Stomach (tissue), 9 donors: Measurements from ENCODE around the gene THBS4. TPM values are rescaled to one million over a fixed set of nuclear protein-coding genes. Genes with fewer than 3 reads are reported as not detected.

ENCODE experiments used
- DNase-seq, 2 donors: peaks; one replicate each; pipeline versions ENCODE4 v3.0.0 to v3.0.0-alpha.2; 2013 to 2019
- H3K27ac ChIP-seq, 5 donors: fragments of 200-600 bp in 4 of 5; sonication (generic) in 4 of 5; one replicate each; pipeline ENCODE4 v1.5.1; 2013 to 2019; ENCODE audit warnings: mild to moderate bottlenecking in 1 of 5, moderate library complexity in 1 of 5
- H3K27me3 ChIP-seq, 3 donors: fragments of 200-600 bp; sonication (generic); one replicate each; pipeline ENCODE4 v1.5.1; 2017 to 2019; ENCODE audit warnings: mixed run types in 1 of 3
- H3K36me3 ChIP-seq, 4 donors: fragments of 200-600 bp; sonication (generic); 1 replicate in 3 of 4; 2 replicates in 1 of 4; pipeline ENCODE4 v1.5.1; 2016 to 2019
- H3K4me1 ChIP-seq, 4 donors: fragments of 200-600 bp; sonication (generic); one replicate each; pipeline ENCODE4 v1.5.1; 2016 to 2019
- H3K4me3 ChIP-seq, 4 donors: fragments of 200-600 bp; sonication (generic) in 3 of 4; one replicate each; pipeline ENCODE4 v1.5.1; 2016 to 2019; ENCODE audit warnings: mild to moderate bottlenecking in 1 of 4
- H3K9me3 ChIP-seq, 4 donors: fragments of 200-600 bp; sonication (generic); one replicate each; pipeline ENCODE4 v1.5.1; 2016 to 2019
- EP300 ChIP-seq: sonication (generic); formaldehyde crosslinking; IDR thresholded peaks from one replicate; pipeline ENCODE4 v1.6.1; 2017; ENCODE audit warnings: antibody characterized with exemption
- POLR2A ChIP-seq, 4 donors: fragments of 450-650 bp; IDR thresholded peaks; one replicate each; pipeline ENCODE4 v1.6.1; 2016; ENCODE audit warnings: antibody characterized with exemption in 4 of 4, control low read depth in 2 of 4, mild to moderate bottlenecking in 1 of 4, moderate library complexity in 1 of 4
- POLR2AphosphoS5 ChIP-seq, 3 donors: sonication (generic); formaldehyde crosslinking; IDR thresholded peaks; one replicate each; pipeline ENCODE4 v1.6.1; 2016; ENCODE audit warnings: antibody characterized with exemption in 3 of 3
- WGBS, 5 donors: extraction: QIAGEN DNeasy Blood & Tissue Kit in 3 of 5; methylation state at CpG; one replicate each; pipeline versions ENCODE4 v1.1.5 to v1.1.7; 2013 to 2018; 5-methylcytosine and 5-hydroxymethylcytosine counted together
- intact Hi-C: fragments of 100-400 bp; cut with DNase I; formaldehyde crosslinking; loops from one replicate; pipeline ENCODE4 v1.15.1; 2023; ENCODE audit warnings: low total_unique reads
- polyA plus RNA-seq, 3 donors: library from polyadenylated mRNA; stranded (reverse); fragments of 200-250 nt; gene quantifications; one replicate each; pipeline ENCODE4 v1.2.3, GENCODE V29; 2013
- total RNA-seq, 5 donors: library from RNA; depleted of rRNA; stranded (reverse); fragments of >200 nt; gene quantifications; one replicate each; pipeline versions ENCODE4 v1.1.0 to v1.2.3, GENCODE V29; 2014 to 2016
- TF ChIP-seq, protein P1 (sequence below), 7 experiments: fragments of 450-650 bp in 4 of 7; fragments of 200-600 bp in 3 of 7; sonication (generic) in 3 of 7; IDR thresholded peaks; one replicate each; pipeline ENCODE4 v1.5.1; 2016 to 2019; ENCODE audit warnings: antibody characterized with exemption in 7 of 7, control low read depth in 2 of 7, mild to moderate bottlenecking in 1 of 7
- donor health status: healthy with polysubstance abuse.
- donor health status: Bipolar disorder and iron deficiency.
- donor health status: healthy.

Gene THBS4
- total and polyA plus RNA-seq, 8 donors, result 0.19 to 38.2 (median 6.7) TPM; not detected in 1

GRCh38 chr5:80059354-80059980, 24.3 kb downstream of the THBS4 start:
- DNase-seq, result no peak
- no peaks in the 10 kb centered on the region for H3K27me3 ChIP-seq
- no peak overlapping the region for H3K4me3 ChIP-seq
- no peaks in the 10 kb centered on the region for H3K4me1 ChIP-seq
- no peaks in the 10 kb centered on the region for H3K9me3 ChIP-seq
- no peak overlapping the region for H3K27ac ChIP-seq
- intact Hi-C loops, result no loop called here
- WGBS, 5 donors, result 94 to 97% (median 95%) methylated on average over 18 of the region's 18 CpGs
- H3K36me3 ChIP-seq, result no peaks in the 10 kb centered on the region
- TF ChIP-seq POLR2AphosphoS5 (IDR thresholded peaks at IDR 0.05), result no peak
- TF ChIP-seq, protein P1, sequence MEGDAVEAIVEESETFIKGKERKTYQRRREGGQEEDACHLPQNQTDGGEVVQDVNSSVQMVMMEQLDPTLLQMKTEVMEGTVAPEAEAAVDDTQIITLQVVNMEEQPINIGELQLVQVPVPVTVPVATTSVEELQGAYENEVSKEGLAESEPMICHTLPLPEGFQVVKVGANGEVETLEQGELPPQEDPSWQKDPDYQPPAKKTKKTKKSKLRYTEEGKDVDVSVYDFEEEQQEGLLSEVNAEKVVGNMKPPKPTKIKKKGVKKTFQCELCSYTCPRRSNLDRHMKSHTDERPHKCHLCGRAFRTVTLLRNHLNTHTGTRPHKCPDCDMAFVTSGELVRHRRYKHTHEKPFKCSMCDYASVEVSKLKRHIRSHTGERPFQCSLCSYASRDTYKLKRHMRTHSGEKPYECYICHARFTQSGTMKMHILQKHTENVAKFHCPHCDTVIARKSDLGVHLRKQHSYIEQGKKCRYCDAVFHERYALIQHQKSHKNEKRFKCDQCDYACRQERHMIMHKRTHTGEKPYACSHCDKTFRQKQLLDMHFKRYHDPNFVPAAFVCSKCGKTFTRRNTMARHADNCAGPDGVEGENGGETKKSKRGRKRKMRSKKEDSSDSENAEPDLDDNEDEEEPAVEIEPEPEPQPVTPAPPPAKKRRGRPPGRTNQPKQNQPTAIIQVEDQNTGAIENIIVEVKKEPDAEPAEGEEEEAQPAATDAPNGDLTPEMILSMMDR (IDR thresholded peaks at IDR 0.05), result no peak
- TF ChIP-seq POLR2A (IDR thresholded peaks at IDR 0.05), result no peak
- no peak for TF ChIP-seq EP300

GRCh38 chr5:80060966-80061365, 25.8 kb downstream of the THBS4 start:
- TF ChIP-seq, protein P1 (IDR thresholded peaks at IDR 0.05), result no peak
- H3K4me3 ChIP-seq, result no peak overlapping the region
- H3K36me3 ChIP-seq, result no peaks in the 10 kb centered on the region
- intact Hi-C loops, result no loop called here
- H3K27me3 ChIP-seq, result no peaks in the 10 kb centered on the region
- 73 to 84% (median 79%) methylated on average over 4 of the region's 4 CpGs for WGBS, 5 donors
- H3K4me1 ChIP-seq, result no peaks in the 10 kb centered on the region
- no peak overlapping the region for H3K27ac ChIP-seq
- no peak for DNase-seq
- no peaks in the 10 kb centered on the region for H3K9me3 ChIP-seq

GRCh38 chr5:80061547-80061946, 26.4 kb downstream of the THBS4 start:
- intact Hi-C loops, result no loop called here
- Histone ChIP-seq H3K27me3 (no peaks in the 10 kb centered on the region), H3K4me1 (no peaks in the 10 kb centered on the region), H3K9me3 (no peaks in the 10 kb centered on the region), H3K36me3 (no peaks in the 10 kb centered on the region), H3K4me3 (no peak overlapping the region), H3K27ac (no peak overlapping the region)
- no peak for DNase-seq
- 57 to 85% (median 69%) methylated on average over 4 of the region's 4 CpGs for WGBS, 5 donors
- no peak for TF ChIP-seq EP300
- TF ChIP-seq, protein P1 (IDR thresholded peaks at IDR 0.05), result no peak
- TF ChIP-seq POLR2A (IDR thresholded peaks at IDR 0.05), result no peak
- no peak for TF ChIP-seq POLR2AphosphoS5 (IDR thresholded peaks at IDR 0.05)

- DNase-seq, result no peak
- H3K4me1 ChIP-seq, result no peaks in the 10 kb centered on the region
- H3K9me3 ChIP-seq, result no peaks in the 10 kb centered on the region
- intact Hi-C loops, result no loop called here
- H3K27ac ChIP-seq, result no peak overlapping the region
- TF ChIP-seq, protein P1 (IDR thresholded peaks at IDR 0.05), result no peak
- no peak for TF ChIP-seq EP300
- TF ChIP-seq POLR2AphosphoS5 (IDR thresholded peaks at IDR 0.05), result no peak
- TF ChIP-seq POLR2A (IDR thresholded peaks at IDR 0.05), result no peak
- no peaks in the 10 kb centered on the region for H3K36me3 ChIP-seq
- H3K4me3 ChIP-seq, result no peak overlapping the region
- H3K27me3 ChIP-seq, result no peaks in the 10 kb centered on the region
Measured at GRCh38 chr5:80064124-80064523, 29.0 kb downstream of the THBS4 start.
